A549 (cell line): ENCODE measurements around the gene APH1B.

Experiments used
- CEBPB ChIP-seq, 2 experiments: fragments of >200 bp in 1 of 2; sonication (Bioruptor Twin) in 1 of 2; formaldehyde crosslinking in 1 of 2; IDR thresholded peaks; 2 replicates each; pipeline ENCODE4 v1.6.1; 2012 to 2016
- E2F6 ChIP-seq: IDR thresholded peaks from 2 replicates; pipeline ENCODE4 v1.6.1; 2012; ENCODE audit warnings: low read depth, borderline replicate concordance
- FOXS1 ChIP-seq: fragments of 250-450 bp; sonication (Bioruptor Pico); IDR thresholded peaks from 2 replicates; pipeline ENCODE4 v1.5.0; 2020; ENCODE audit warnings: mild to moderate bottlenecking, moderate library complexity
- HMGXB4 ChIP-seq: fragments of 250-450 bp; sonication (Bioruptor Pico); IDR thresholded peaks from 2 replicates; pipeline ENCODE4 v1.5.0; 2021; ENCODE audit warnings: mild to moderate bottlenecking, moderate library complexity, borderline replicate concordance
- JUNB ChIP-seq: fragments of >200 bp; sonication (Bioruptor Twin); formaldehyde crosslinking; IDR thresholded peaks from 2 replicates; pipeline ENCODE4 v1.6.1; 2016
- MAFK ChIP-seq: fragments of 450-650 bp; IDR thresholded peaks from 2 replicates; pipeline ENCODE4 v1.6.1; 2014; ENCODE audit not compliant: partially characterized antibody
- MAX ChIP-seq: IDR thresholded peaks from 2 replicates; pipeline ENCODE4 v1.6.1; 2012
- NPAS2 ChIP-seq: fragments of 250-450 bp; sonication (Bioruptor Pico); IDR thresholded peaks from 2 replicates; pipeline ENCODE4 v1.8.0; 2022; ENCODE audit warnings: mild to moderate bottlenecking, moderate library complexity, borderline replicate concordance
- POLR2A ChIP-seq: IDR thresholded peaks from 2 replicates; pipeline ENCODE4 v1.6.1; 2012; ENCODE audit warnings: mild to moderate bottlenecking, low read length
- SMC3 ChIP-seq: fragments of >200 bp; sonication (Bioruptor Twin); formaldehyde crosslinking; IDR thresholded peaks from 3 replicates; pipeline ENCODE4 v1.6.1; 2018; ENCODE audit warnings: inconsistent platforms
- TF ChIP-seq, protein P1 (sequence below): fragments of >200 bp; sonication (Bioruptor Twin); formaldehyde crosslinking; IDR thresholded peaks from 3 replicates; pipeline ENCODE4 v1.5.1; 2016
- TF ChIP-seq, protein P2 (sequence below): fragments of 150-350 bp; IDR thresholded peaks from 2 replicates; pipeline ENCODE4 v1.6.1; 2014; ENCODE audit warnings: low read depth, mild to moderate bottlenecking, low read length

DNA sequence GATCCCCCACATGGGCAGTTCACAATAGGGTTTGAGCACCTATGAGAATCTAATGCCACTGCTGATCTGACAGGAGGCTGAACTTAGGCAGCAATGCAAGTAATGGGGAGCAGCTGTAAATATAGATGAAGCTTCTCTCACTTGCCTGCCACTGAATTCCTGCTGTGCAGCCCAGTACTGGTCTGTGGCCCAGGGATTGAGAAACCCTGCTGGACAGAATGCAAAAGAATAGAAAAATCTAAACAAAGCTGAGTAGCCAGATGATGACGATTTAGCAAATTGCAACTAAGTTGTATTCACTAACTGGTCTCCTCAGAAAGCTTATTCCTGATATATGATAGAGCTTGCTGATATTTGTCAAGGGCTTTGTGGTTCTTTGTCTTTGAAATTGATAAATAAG lies 34.3 kb upstream of the APH1B start:
- TF ChIP-seq JUNB (no peak), POLR2A (no peak), SMC3 (no peak), MAFK (no peak), FOXS1 (CRISPR knock-in tag) (no peak), MAX (no peak), NPAS2 (CRISPR knock-in tag) (no peak), HMGXB4 (CRISPR knock-in tag) (no peak), E2F6 (no peak), CEBPB (IDR thresholded peaks at IDR 0.05) (no peak)
- TF ChIP-seq, protein P1, sequence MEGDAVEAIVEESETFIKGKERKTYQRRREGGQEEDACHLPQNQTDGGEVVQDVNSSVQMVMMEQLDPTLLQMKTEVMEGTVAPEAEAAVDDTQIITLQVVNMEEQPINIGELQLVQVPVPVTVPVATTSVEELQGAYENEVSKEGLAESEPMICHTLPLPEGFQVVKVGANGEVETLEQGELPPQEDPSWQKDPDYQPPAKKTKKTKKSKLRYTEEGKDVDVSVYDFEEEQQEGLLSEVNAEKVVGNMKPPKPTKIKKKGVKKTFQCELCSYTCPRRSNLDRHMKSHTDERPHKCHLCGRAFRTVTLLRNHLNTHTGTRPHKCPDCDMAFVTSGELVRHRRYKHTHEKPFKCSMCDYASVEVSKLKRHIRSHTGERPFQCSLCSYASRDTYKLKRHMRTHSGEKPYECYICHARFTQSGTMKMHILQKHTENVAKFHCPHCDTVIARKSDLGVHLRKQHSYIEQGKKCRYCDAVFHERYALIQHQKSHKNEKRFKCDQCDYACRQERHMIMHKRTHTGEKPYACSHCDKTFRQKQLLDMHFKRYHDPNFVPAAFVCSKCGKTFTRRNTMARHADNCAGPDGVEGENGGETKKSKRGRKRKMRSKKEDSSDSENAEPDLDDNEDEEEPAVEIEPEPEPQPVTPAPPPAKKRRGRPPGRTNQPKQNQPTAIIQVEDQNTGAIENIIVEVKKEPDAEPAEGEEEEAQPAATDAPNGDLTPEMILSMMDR: no peak
- TF ChIP-seq, protein P2, sequence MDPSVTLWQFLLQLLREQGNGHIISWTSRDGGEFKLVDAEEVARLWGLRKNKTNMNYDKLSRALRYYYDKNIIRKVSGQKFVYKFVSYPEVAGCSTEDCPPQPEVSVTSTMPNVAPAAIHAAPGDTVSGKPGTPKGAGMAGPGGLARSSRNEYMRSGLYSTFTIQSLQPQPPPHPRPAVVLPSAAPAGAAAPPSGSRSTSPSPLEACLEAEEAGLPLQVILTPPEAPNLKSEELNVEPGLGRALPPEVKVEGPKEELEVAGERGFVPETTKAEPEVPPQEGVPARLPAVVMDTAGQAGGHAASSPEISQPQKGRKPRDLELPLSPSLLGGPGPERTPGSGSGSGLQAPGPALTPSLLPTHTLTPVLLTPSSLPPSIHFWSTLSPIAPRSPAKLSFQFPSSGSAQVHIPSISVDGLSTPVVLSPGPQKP: no peak
